H1 (cell line): ENCODE data around the gene ZFAND3. TPM values are rescaled to one million over a fixed set of nuclear protein-coding genes. Genes with fewer than 3 reads are reported as not detected.
A peak's percentile ranks its signal among the peaks of the same experiment; 100 is the strongest.

Source experiments
- CTCF ChIA-PET: fragments of 300-600 bp; sonication (Branson Sonifier 250); formaldehyde crosslinking; loops from one replicate; lab custom pipeline; 2021; ENCODE audit not compliant: partially characterized antibody; lab: Charles Lee
- POLR2A ChIA-PET: fragments of 300-600 bp; sonication (Branson Sonifier 250); formaldehyde crosslinking; loops from one replicate; lab custom pipeline; 2021; ENCODE audit warnings: inconsistent platforms; ENCODE audit not compliant: partially characterized antibody; lab: Charles Lee
- DNase-seq, 2 experiments: peaks; one replicate each; pipeline versions ENCODE4 v3.0.0 to v3.0.0-alpha.2; 2010 to 2022; ENCODE audit warnings: low spot score in 2 of 2, low read depth in 1 of 2, mixed read lengths in 1 of 2
- FAIRE-seq: peaks from 2 replicates; lab custom pipeline; 2011; peaks lifted over from hg19 to GRCh38; lab: Jason Lieb, UNC
- H2AFZ ChIP-seq: 2 replicates; pipeline ENCODE4 v1.8.1; 2012; ENCODE audit warnings: low read length, inconsistent platforms
- H2AK5ac ChIP-seq: 2 replicates; pipeline ENCODE4 v1.6.1; 2013; ENCODE audit warnings: low read depth, low read length
- H2BK120ac ChIP-seq: replicated peaks from 2 replicates; pipeline ENCODE3; 2013; ENCODE audit warnings: low read depth, low read length, inconsistent platforms
- H2BK12ac ChIP-seq: 2 replicates; pipeline ENCODE4 v1.6.1; 2013; ENCODE audit warnings: low read depth, low read length
- H2BK15ac ChIP-seq: 2 replicates; pipeline ENCODE4 v1.6.1; 2013; ENCODE audit warnings: low read length
- H2BK20ac ChIP-seq: 2 replicates; pipeline ENCODE4 v1.6.1; 2013; ENCODE audit warnings: low read length
- H2BK5ac ChIP-seq: 2 replicates; pipeline ENCODE4 v1.6.1; 2013; ENCODE audit warnings: low read depth, low read length
- H3K14ac ChIP-seq: 2 replicates; pipeline ENCODE4 v1.6.1; 2013; ENCODE audit warnings: inconsistent platforms; ENCODE audit not compliant: insufficient read length
- H3K18ac ChIP-seq: 2 replicates; pipeline ENCODE4 v1.6.1; 2013; ENCODE audit warnings: low read length; ENCODE audit errors: extremely low read depth
- H3K23ac ChIP-seq: 2 replicates; pipeline ENCODE4 v1.6.1; 2013; ENCODE audit warnings: inconsistent platforms; ENCODE audit not compliant: insufficient read length
- H3K23me2 ChIP-seq: 2 replicates; pipeline ENCODE4 v1.6.1; 2013; ENCODE audit warnings: low read depth, low read length
- H3K27ac ChIP-seq: 2 replicates; pipeline ENCODE4 v1.6.1; 2011; ENCODE audit warnings: low read depth, low read length, inconsistent platforms
- H3K27me3 ChIP-seq, 4 experiments: replicated peaks in 1 of 4; 1 replicate in 1 of 4; 2 replicates in 3 of 4; pipeline versions ENCODE4 v1.6.1 to v1.8.1; 2011 to 2013; ENCODE audit warnings: low read length in 3 of 4, mild to moderate bottlenecking in 3 of 4, inconsistent platforms in 2 of 4, mixed read lengths in 2 of 4, moderate library complexity in 1 of 4; ENCODE audit not compliant: control insufficient read depth in 3 of 4, insufficient read depth in 3 of 4; ENCODE audit errors: extremely low read depth in 1 of 4
- H3K36me3 ChIP-seq, 4 experiments: 2 replicates each; pipeline versions ENCODE4 v1.6.1 to v1.8.1; 2011 to 2013; ENCODE audit warnings: mild to moderate bottlenecking in 4 of 4, low read length in 3 of 4, moderate library complexity in 2 of 4, control low read depth in 1 of 4, inconsistent platforms in 1 of 4; ENCODE audit not compliant: insufficient read depth in 4 of 4, control insufficient read depth in 2 of 4
- H3K4ac ChIP-seq: replicated peaks from 2 replicates; pipeline ENCODE3; 2013; ENCODE audit warnings: low read length, low read depth, mixed read lengths, inconsistent platforms; ENCODE audit not compliant: insufficient read length
- H3K4me1 ChIP-seq, 4 experiments: replicated peaks in 1 of 4; 1 replicate in 1 of 4; 2 replicates in 3 of 4; pipeline versions ENCODE4 v1.6.1 to v1.8.1; 2011 to 2013; ENCODE audit warnings: low read length in 3 of 4, inconsistent platforms in 2 of 4, mixed read lengths in 1 of 4; ENCODE audit not compliant: insufficient read depth in 4 of 4, control insufficient read depth in 3 of 4
- H3K4me2 ChIP-seq, 2 experiments: 2 replicates each; pipeline versions ENCODE4 v1.6.1 to v1.8.1; 2011 to 2013; ENCODE audit warnings: low read depth in 2 of 2, low read length in 2 of 2, control low read depth in 1 of 2, inconsistent platforms in 1 of 2, mild to moderate bottlenecking in 1 of 2; ENCODE audit not compliant: insufficient read depth in 1 of 2
- H3K4me3 ChIP-seq, 4 experiments: fragments of 200-600, 300-600 bp in 1 of 4; sonication (generic), shearing (Covaris generic), sonication (Bioruptor Twin) in 1 of 4; 2 replicates each; pipeline versions ENCODE4 v1.5.1 to v1.8.1; 2011 to 2016; ENCODE audit warnings: low read length in 4 of 4, low read depth in 3 of 4, control low read depth in 2 of 4, inconsistent platforms in 2 of 4, mild to moderate bottlenecking in 2 of 4, mixed read lengths in 1 of 4, moderate library complexity in 1 of 4; ENCODE audit not compliant: insufficient read depth in 2 of 4; ENCODE audit errors: extremely low read depth in 1 of 4
- H3K56ac ChIP-seq: replicated peaks from 2 replicates; pipeline ENCODE3; 2013; ENCODE audit warnings: low read depth, mild to moderate bottlenecking, mixed read lengths, low read length, inconsistent platforms; ENCODE audit not compliant: insufficient read length
- H3K79me1 ChIP-seq: 2 replicates; pipeline ENCODE4 v1.6.1; 2013; ENCODE audit warnings: low read depth, low read length, control low read depth
- H3K79me2 ChIP-seq, 2 experiments: 2 replicates each; pipeline versions ENCODE4 v1.6.1 to v1.8.1; 2012 to 2013; ENCODE audit warnings: low read length in 2 of 2, mild to moderate bottlenecking in 2 of 2, inconsistent platforms in 1 of 2; ENCODE audit not compliant: insufficient read depth in 2 of 2, control insufficient read depth in 1 of 2
- H3K9ac ChIP-seq, 4 experiments: replicated peaks in 1 of 4; 1 replicate in 1 of 4; 2 replicates in 3 of 4; pipeline versions ENCODE4 v1.6.1 to v1.8.1; 2011 to 2013; ENCODE audit warnings: low read depth in 3 of 4, low read length in 3 of 4, control low read depth in 2 of 4, mild to moderate bottlenecking in 2 of 4, moderate library complexity in 2 of 4, inconsistent platforms in 1 of 4; ENCODE audit errors: extremely low read depth in 1 of 4
- H3K9me3 ChIP-seq, 2 experiments: 2 replicates each; pipeline versions ENCODE4 v1.6.1 to v1.8.1; 2012 to 2013; ENCODE audit warnings: mild to moderate bottlenecking in 2 of 2, moderate library complexity in 2 of 2, control low read depth in 1 of 2, inconsistent platforms in 1 of 2, low read depth in 1 of 2, low read length in 1 of 2, mixed read lengths in 1 of 2; ENCODE audit not compliant: insufficient read depth in 2 of 2
- H4K20me1 ChIP-seq, 2 experiments: replicated peaks in 1 of 2; 2 replicates each; pipeline versions ENCODE3 to v1.8.1; 2011 to 2013; ENCODE audit warnings: inconsistent platforms in 2 of 2, low read length in 2 of 2, mild to moderate bottlenecking in 1 of 2; ENCODE audit not compliant: insufficient read depth in 2 of 2, control insufficient read depth in 1 of 2
- H4K5ac ChIP-seq: 2 replicates; pipeline ENCODE4 v1.6.1; 2013; ENCODE audit warnings: low read length, low read depth, mixed read lengths, inconsistent platforms; ENCODE audit not compliant: insufficient read length
- H4K8ac ChIP-seq: 2 replicates; pipeline ENCODE4 v1.8.0; 2013; ENCODE audit warnings: mild to moderate bottlenecking, moderate library complexity, low read length, inconsistent platforms; ENCODE audit not compliant: insufficient read depth; ENCODE audit errors: extremely low read depth
- H4K91ac ChIP-seq: replicated peaks from 2 replicates; pipeline ENCODE3; 2013; ENCODE audit warnings: low read length, mixed read lengths, inconsistent platforms; ENCODE audit not compliant: insufficient read length
- BACH1 ChIP-seq: IDR thresholded peaks from 2 replicates; pipeline ENCODE4 v1.6.1; 2012; ENCODE audit warnings: low read length, improper control_type of control experiment
- JUN ChIP-seq: IDR thresholded peaks from 2 replicates; pipeline ENCODE4 v1.6.1; 2011; ENCODE audit warnings: low read depth, mild to moderate bottlenecking, improper control_type of control experiment, low read length
- PHF8 ChIP-seq: fragments of 200-600 bp; sonication (generic); conservative IDR thresholded peaks from 2 replicates; pipeline ENCODE4 v1.7.1; 2012; ENCODE audit warnings: low read depth, mild to moderate bottlenecking, inconsistent platforms, low read length, moderate library complexity
- RAD21 ChIP-seq, 2 experiments: IDR thresholded peaks in 1 of 2; conservative IDR thresholded peaks in 1 of 2; 2 replicates each; pipeline ENCODE4 v1.6.1; 2011; ENCODE audit warnings: low read depth in 2 of 2, low read length in 2 of 2, improper control_type of control experiment in 1 of 2, inconsistent platforms in 1 of 2, mild to moderate bottlenecking in 1 of 2, moderate library complexity in 1 of 2
- RBBP5 ChIP-seq: IDR thresholded peaks from 2 replicates; pipeline ENCODE4 v1.7.1; 2012; ENCODE audit warnings: low read depth, mild to moderate bottlenecking, inconsistent platforms, low read length, moderate library complexity, borderline replicate concordance
- SP1 ChIP-seq: IDR thresholded peaks from 2 replicates; pipeline ENCODE4 v1.6.1; 2011; ENCODE audit warnings: low read depth, low read length
- TBP ChIP-seq: IDR thresholded peaks from 2 replicates; pipeline ENCODE4 v1.6.1; 2011; ENCODE audit warnings: low read depth, low read length, improper control_type of control experiment
- TEAD4 ChIP-seq: IDR thresholded peaks from 2 replicates; pipeline ENCODE4 v1.6.1; 2012; ENCODE audit warnings: low read depth, low read length, inconsistent platforms, mixed read lengths
- YY1 ChIP-seq: IDR thresholded peaks from 2 replicates; pipeline ENCODE4 v1.6.1; 2011; ENCODE audit warnings: low read depth, mild to moderate bottlenecking, low read length
- WGBS, 2 experiments: shearing (Covaris generic) in 1 of 2; methylation state at CpG; one replicate each; pipeline versions ENCODE4 v1.1.6 to v1.1.7; 2013 to 2015; ENCODE audit warnings: low lambda C conversion rate in 2 of 2, mixed read lengths in 2 of 2, inconsistent platforms in 1 of 2, low coverage in 1 of 2, missing lambda C conversion rate in 1 of 2; ENCODE audit not compliant: insufficient replicate concordance in 2 of 2, insufficient coverage in 1 of 2, insufficient read length in 1 of 2; ENCODE audit errors: extremely low coverage in 1 of 2, missing lambda C conversion rate in 1 of 2; 5-methylcytosine and 5-hydroxymethylcytosine counted together
- polyA plus RNA-seq, 7 experiments: library from polyadenylated mRNA; depleted of rRNA in 3 of 7; stranded (reverse) in 5 of 7; unstranded in 2 of 7; fragments of >200 nt in 5 of 7; fragments of 200-250 nt in 2 of 7; gene quantifications; 1 replicate in 5 of 7; 2 replicates in 1 of 7; 4 replicates in 1 of 7; pipeline versions ENCODE4 v1.2.1 to v1.2.3, GENCODE V29; 2011 to 2013; ENCODE audit warnings: missing spikeins in 2 of 7, mixed read lengths in 2 of 7
- total RNA-seq: library from RNA; stranded (reverse); fragmentation: NEBNext Ultra II Directional; extraction: Animal tissue kit (Norgen Biotek cat#: 25700); gene quantifications from 2 replicates; pipeline ENCODE4 v1.2.1, GENCODE V29; 2021
- TF ChIP-seq, protein P1 (sequence below): IDR thresholded peaks from 2 replicates; pipeline ENCODE4 v1.6.1; 2012; ENCODE audit warnings: low read length, inconsistent platforms
- TF ChIP-seq, protein P2 (sequence below): IDR thresholded peaks from 2 replicates; pipeline ENCODE4 v1.6.1; 2012; ENCODE audit warnings: inconsistent platforms

ZFAND3 gene
- total and polyA plus RNA-seq, 2 of the 8 experiments (the other 6 are each of a cell fraction or from before 2014, with no cell fraction given) = 13.0 to 51.3 TPM

DNA sequence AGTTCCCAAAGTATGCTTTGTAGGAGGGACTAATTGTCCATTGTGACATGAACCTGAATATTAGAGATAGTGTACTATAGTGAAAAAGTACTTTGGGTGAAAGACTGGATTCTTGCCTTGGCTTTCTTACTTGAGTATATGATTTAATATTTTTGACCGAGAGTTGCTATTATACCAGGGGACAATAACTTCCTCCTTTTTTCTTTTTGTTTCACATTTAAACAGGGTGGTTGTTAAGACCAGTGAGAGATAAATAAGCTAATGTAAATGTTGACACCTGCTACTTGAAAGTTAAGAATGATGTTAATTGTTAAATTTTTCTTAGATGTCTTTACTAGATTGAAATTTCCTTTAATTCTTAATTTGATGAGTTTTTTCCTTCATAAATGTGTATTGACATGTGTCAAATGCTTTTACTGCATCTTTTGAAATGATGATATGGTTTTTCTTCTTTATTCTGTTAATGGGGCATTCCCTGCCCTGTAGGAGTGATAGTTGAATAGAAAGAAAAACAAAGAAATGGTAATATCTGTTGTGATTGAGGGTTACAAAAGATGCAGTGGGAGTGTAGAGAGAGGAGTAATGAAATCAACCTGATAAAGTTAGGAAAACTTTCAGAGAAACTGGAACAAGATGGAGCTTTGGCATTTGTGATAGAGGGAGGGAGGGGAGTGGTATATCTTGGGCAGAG, 48.4 kb downstream of the ZFAND3 start:
- H3K27me3 ChIP-seq = no peaks in the 10 kb centered on the region
- no peak overlapping the region for H4K8ac ChIP-seq
- H2BK120ac ChIP-seq = no peak overlapping the region
- no peak overlapping the region for H2BK5ac ChIP-seq
- H3K36me3 ChIP-seq = no peaks in the 10 kb centered on the region; a peak in 1 of 8 replicates
- ChIA-PET POLR2A (no interaction called here), CTCF (no interaction called here)
- no peak overlapping the region for H3K9ac ChIP-seq
- H2BK20ac ChIP-seq = no peak overlapping the region
- H3K27ac ChIP-seq = no peak overlapping the region
- peaks cover 0 to 6% (median 1%) of the 10 kb centered on the region in 4 experiments; a peak in 4 of 7 replicates for H3K4me1 ChIP-seq
- H2AFZ ChIP-seq = no peak overlapping the region
- no peak overlapping the region for H4K91ac ChIP-seq
- H3K56ac ChIP-seq = no peak overlapping the region
- peaks cover 3 to 93% of the 10 kb centered on the region in 2 experiments; a peak in 3 of 4 replicates for H3K79me2 ChIP-seq
- no peak overlapping the region for H2BK12ac ChIP-seq
- H3K23ac ChIP-seq = no peak overlapping the region
- peak overlapping the region; percentile 29 to 46; a peak in 3 of 4 replicates for H3K4me2 ChIP-seq
- H3K9me3 ChIP-seq = no peaks in the 10 kb centered on the region
- DNase-seq = no peak
- no peak overlapping the region for H4K5ac ChIP-seq
- H3K79me1 ChIP-seq = peaks cover 5% of the 10 kb centered on the region; the same call in 1 of the 2 replicates
- no peak overlapping the region for H3K14ac ChIP-seq
- no peak overlapping the region for H2AK5ac ChIP-seq
- WGBS, 2 experiments = 90% methylated on average over 1 of the region's 1 CpG; no CpG with 5 or more reads in 1 of the 2 experiments
- no peak overlapping the region for H3K4me3 ChIP-seq
- H2BK15ac ChIP-seq = no peak overlapping the region
- H4K20me1 ChIP-seq = peaks cover 12 to 21% of the 10 kb centered on the region in 2 experiments
- H3K4ac ChIP-seq = no peak overlapping the region
- FAIRE-seq = no peak
- no peaks in the 10 kb centered on the region for H3K23me2 ChIP-seq
- no peak overlapping the region for H3K18ac ChIP-seq
- TF ChIP-seq SP1 (no peak), TBP (no peak), YY1 (no peak), RBBP5 (no peak), TEAD4 (no peak), JUN (no peak), PHF8 (no peak), BACH1 (no peak), RAD21 (IDR thresholded peaks at IDR 0.05 in 1 of 2, conservative IDR thresholded peaks at IDR 0.05 in 1 of 2; ENCODE audit: low read depth in 2 of 2, low read length in 2 of 2) (no peak)
- TF ChIP-seq, protein P1, sequence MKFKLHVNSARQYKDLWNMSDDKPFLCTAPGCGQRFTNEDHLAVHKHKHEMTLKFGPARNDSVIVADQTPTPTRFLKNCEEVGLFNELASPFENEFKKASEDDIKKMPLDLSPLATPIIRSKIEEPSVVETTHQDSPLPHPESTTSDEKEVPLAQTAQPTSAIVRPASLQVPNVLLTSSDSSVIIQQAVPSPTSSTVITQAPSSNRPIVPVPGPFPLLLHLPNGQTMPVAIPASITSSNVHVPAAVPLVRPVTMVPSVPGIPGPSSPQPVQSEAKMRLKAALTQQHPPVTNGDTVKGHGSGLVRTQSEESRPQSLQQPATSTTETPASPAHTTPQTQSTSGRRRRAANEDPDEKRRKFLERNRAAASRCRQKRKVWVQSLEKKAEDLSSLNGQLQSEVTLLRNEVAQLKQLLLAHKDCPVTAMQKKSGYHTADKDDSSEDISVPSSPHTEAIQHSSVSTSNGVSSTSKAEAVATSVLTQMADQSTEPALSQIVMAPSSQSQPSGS = no peak
- TF ChIP-seq, protein P2, sequence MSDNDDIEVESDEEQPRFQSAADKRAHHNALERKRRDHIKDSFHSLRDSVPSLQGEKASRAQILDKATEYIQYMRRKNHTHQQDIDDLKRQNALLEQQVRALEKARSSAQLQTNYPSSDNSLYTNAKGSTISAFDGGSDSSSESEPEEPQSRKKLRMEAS = no peak
